HL-60 (cell line): ENCODE results near the gene SCAI.

ENCODE experiments used
- DNase-seq, 2 experiments: peaks; one replicate each; pipeline ENCODE4 v3.0.0-alpha.2; 2010 to 2020; ENCODE audit warnings: low read depth in 1 of 2, low spot score in 1 of 2
- H3K27ac ChIP-seq: fragments of 250-450 bp; sonication (Bioruptor Pico); replicated peaks from 2 replicates; pipeline ENCODE4 v1.5.1; 2020; ENCODE audit warnings: mild to moderate bottlenecking, moderate library complexity
- H3K27me3 ChIP-seq: fragments of 250-450 bp; sonication (Bioruptor Pico); 2 replicates; pipeline ENCODE4 v1.5.1; 2021; ENCODE audit warnings: mild to moderate bottlenecking, moderate library complexity; ENCODE audit not compliant: insufficient read depth, poor library complexity, severe bottlenecking
- H3K4me3 ChIP-seq: replicated peaks from 2 replicates; pipeline ENCODE4 v1.5.1; 2011; ENCODE audit warnings: mild to moderate bottlenecking, control low read depth, low read length; ENCODE audit not compliant: insufficient read depth
- GABPA ChIP-seq: IDR thresholded peaks from 2 replicates; pipeline ENCODE4 v1.6.1; 2012; ENCODE audit warnings: low read depth
- POLR2AphosphoS5 ChIP-seq: IDR thresholded peaks from 2 replicates; pipeline ENCODE4 v1.6.1; 2012; ENCODE audit warnings: low read depth
- SPI1 ChIP-seq: IDR thresholded peaks from 2 replicates; pipeline ENCODE4 v1.6.1; 2012; ENCODE audit warnings: low read depth, mild to moderate bottlenecking, borderline replicate concordance
- TF ChIP-seq, protein P1 (sequence below): IDR thresholded peaks from 2 replicates; pipeline ENCODE4 v1.6.1; 2012; ENCODE audit warnings: low read depth; ENCODE audit not compliant: insufficient replicate concordance
- TF ChIP-seq, protein P2 (sequence below): IDR thresholded peaks from one replicate; pipeline ENCODE4 v1.5.1; 2011; ENCODE audit warnings: low read length, control low read depth, inconsistent platforms; ENCODE audit not compliant: insufficient read depth

SCAI gene

DNA sequence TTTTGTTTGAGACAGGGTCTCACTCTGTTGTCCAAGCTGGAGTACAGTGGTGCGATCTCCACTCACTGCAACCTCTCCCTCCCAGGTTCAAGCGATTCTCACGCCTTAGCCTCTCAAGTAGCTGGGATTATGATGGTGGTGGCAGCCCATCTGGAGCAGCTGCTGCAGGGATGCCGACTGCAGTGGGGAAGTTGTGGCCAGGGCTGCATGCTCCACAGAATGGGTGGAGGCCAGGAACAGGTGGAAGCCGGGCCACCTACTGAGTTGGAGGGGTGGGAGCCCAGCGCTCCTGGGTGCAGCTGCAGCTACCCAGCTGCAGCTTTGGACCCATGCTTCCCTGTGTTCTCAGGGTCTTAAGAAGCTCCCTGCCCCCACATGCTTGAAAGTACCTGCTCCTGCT, 99.7 kb downstream of the SCAI start:
- no peak overlapping the region for H3K4me3 ChIP-seq
- TF ChIP-seq, protein P1, sequence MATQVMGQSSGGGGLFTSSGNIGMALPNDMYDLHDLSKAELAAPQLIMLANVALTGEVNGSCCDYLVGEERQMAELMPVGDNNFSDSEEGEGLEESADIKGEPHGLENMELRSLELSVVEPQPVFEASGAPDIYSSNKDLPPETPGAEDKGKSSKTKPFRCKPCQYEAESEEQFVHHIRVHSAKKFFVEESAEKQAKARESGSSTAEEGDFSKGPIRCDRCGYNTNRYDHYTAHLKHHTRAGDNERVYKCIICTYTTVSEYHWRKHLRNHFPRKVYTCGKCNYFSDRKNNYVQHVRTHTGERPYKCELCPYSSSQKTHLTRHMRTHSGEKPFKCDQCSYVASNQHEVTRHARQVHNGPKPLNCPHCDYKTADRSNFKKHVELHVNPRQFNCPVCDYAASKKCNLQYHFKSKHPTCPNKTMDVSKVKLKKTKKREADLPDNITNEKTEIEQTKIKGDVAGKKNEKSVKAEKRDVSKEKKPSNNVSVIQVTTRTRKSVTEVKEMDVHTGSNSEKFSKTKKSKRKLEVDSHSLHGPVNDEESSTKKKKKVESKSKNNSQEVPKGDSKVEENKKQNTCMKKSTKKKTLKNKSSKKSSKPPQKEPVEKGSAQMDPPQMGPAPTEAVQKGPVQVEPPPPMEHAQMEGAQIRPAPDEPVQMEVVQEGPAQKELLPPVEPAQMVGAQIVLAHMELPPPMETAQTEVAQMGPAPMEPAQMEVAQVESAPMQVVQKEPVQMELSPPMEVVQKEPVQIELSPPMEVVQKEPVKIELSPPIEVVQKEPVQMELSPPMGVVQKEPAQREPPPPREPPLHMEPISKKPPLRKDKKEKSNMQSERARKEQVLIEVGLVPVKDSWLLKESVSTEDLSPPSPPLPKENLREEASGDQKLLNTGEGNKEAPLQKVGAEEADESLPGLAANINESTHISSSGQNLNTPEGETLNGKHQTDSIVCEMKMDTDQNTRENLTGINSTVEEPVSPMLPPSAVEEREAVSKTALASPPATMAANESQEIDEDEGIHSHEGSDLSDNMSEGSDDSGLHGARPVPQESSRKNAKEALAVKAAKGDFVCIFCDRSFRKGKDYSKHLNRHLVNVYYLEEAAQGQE, result no peak
- TF ChIP-seq POLR2AphosphoS5, result no peak
- no peak for TF ChIP-seq SPI1
- no peak overlapping the region for H3K27ac ChIP-seq
- DNase-seq, result no peak
- no peaks in the 10 kb centered on the region for H3K27me3 ChIP-seq

DNA sequence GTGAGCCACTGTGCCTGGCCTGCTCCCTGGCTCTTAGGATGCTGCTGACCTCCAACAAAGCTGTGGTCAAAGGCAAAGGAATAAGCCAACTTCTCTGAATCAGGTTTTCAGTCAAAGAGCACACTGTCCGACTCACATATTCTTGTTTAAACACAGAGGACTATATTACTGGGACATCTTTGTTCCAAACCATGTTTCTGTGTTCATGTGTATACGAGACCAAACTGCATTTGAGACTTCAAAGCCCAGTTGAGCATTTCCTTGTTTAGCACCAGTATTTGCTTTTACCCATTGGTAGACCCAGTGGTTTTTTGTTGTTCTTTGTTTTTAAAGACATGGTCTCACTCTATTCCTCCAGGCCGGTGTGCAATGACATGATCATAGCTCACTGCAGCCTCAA, 100.2 kb downstream of the SCAI start:
- no peak overlapping the region for H3K4me3 ChIP-seq

DNA sequence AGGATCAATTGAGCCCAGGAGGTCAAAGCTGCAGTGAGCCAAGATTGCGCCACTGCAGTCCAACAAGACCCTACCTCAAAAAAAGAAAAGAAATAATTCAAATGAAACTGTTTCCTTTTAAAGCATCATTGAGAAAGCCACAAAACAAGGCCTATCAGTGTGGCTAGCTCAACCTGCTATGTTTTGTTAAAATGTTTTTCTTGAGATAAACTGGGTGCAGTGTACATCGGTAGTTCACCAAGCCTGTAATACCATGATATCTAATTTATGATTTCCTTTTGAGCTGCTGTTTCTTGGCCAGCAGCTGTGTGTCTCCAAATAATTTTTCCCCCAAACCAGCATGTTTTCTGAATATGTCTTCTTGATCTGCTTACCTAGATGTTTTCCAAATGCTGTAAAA, 105.2 kb downstream of the SCAI start:
- Histone ChIP-seq H3K4me3 (no peak overlapping the region), H3K27ac (no peak overlapping the region), H3K27me3 (no peaks in the 10 kb centered on the region)
- no peak for DNase-seq
- no peak for TF ChIP-seq POLR2AphosphoS5
- no peak for TF ChIP-seq GABPA
- no peak for TF ChIP-seq SPI1
- TF ChIP-seq, protein P1, result no peak
- TF ChIP-seq, protein P2, sequence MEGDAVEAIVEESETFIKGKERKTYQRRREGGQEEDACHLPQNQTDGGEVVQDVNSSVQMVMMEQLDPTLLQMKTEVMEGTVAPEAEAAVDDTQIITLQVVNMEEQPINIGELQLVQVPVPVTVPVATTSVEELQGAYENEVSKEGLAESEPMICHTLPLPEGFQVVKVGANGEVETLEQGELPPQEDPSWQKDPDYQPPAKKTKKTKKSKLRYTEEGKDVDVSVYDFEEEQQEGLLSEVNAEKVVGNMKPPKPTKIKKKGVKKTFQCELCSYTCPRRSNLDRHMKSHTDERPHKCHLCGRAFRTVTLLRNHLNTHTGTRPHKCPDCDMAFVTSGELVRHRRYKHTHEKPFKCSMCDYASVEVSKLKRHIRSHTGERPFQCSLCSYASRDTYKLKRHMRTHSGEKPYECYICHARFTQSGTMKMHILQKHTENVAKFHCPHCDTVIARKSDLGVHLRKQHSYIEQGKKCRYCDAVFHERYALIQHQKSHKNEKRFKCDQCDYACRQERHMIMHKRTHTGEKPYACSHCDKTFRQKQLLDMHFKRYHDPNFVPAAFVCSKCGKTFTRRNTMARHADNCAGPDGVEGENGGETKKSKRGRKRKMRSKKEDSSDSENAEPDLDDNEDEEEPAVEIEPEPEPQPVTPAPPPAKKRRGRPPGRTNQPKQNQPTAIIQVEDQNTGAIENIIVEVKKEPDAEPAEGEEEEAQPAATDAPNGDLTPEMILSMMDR, result no peak

More for the DNA sequence above, 100.2 kb downstream of the SCAI start:
- TF ChIP-seq, protein P2, result no peak
- DNase-seq, result no peak
- no peak overlapping the region for H3K27ac ChIP-seq
- H3K27me3 ChIP-seq, result no peaks in the 10 kb centered on the region

DNA sequence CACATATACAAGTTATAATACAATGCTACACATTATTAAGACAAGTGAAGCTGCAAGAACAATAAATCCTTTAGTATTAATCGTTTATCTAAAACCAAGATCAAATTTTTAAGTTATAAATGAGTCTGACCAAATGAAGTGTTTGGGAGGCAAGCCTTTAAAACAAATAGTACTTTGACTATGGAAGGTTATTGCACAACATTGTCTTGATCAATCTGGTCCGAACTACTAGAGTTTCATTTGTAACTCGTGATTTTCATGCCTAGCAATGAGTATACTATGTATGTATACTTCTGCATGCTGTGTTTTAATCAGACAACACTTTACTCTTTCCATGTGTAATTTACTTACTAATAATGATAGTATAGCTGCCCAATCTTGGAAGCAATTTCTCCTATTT, 115.3 kb downstream of the SCAI start:
- TF ChIP-seq, protein P1, result no peak
- TF ChIP-seq, protein P2, result no peak
- TF ChIP-seq POLR2AphosphoS5, result no peak
- TF ChIP-seq GABPA, result no peak
- no peak for TF ChIP-seq SPI1
- no peak for DNase-seq
- Histone ChIP-seq H3K27me3 (no peaks in the 10 kb centered on the region), H3K4me3 (no peak overlapping the region), H3K27ac (no peak overlapping the region)
